ENCODE data around the gene TBC1D25.

TBC1D25 gene

DNA sequence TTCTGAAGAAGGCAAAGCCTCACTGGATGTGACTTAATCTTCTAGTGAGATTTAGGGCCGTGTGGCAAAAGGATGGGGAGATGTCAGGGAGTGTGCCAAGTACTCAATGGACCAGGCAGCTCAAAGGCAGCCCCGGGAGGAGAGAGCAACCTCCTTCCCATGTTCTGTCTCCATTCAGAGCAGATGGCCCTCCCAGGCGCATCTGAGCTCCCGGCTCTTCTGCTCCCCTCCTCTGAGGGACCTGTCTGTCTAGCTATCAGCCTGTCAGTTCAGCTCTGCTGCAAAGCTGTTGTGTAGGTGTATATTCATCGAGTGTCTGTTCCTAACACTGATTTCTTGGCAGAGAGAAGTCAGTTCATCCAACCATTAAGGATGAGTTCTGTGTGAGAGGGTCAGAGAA lies 41.6 kb upstream of the TBC1D25 start:
- TF ChIP-seq, protein P1, sequence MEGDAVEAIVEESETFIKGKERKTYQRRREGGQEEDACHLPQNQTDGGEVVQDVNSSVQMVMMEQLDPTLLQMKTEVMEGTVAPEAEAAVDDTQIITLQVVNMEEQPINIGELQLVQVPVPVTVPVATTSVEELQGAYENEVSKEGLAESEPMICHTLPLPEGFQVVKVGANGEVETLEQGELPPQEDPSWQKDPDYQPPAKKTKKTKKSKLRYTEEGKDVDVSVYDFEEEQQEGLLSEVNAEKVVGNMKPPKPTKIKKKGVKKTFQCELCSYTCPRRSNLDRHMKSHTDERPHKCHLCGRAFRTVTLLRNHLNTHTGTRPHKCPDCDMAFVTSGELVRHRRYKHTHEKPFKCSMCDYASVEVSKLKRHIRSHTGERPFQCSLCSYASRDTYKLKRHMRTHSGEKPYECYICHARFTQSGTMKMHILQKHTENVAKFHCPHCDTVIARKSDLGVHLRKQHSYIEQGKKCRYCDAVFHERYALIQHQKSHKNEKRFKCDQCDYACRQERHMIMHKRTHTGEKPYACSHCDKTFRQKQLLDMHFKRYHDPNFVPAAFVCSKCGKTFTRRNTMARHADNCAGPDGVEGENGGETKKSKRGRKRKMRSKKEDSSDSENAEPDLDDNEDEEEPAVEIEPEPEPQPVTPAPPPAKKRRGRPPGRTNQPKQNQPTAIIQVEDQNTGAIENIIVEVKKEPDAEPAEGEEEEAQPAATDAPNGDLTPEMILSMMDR (IDR thresholded peaks at IDR 0.05; ENCODE audit: low read depth, low read length) = no peak
- DNase-seq (ENCODE audit: extremely low read depth, low read depth) = no peak

DNA sequence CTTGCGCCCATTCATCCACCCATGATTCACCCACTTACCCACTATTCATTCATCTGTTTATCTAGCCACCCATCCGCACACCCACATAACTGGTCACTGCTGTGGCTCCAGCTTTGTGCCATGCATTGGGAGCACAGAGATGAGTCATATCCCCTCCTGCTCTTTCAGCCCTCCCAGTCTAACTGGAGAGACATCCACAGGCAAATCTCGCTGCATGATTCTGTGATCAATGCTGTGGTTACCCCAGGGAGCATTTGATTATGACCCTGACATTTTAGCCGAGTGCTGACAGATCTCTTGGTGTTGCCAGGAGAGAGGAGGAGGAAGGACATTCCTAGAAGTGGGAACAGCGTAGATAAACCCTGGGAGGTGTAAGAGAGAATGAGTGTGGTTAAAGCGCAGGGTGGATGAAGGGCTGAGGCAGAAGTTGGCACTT lies 41.1 kb upstream of the TBC1D25 start:
- TF ChIP-seq, protein P1 (IDR thresholded peaks at IDR 0.05; ENCODE audit: low read depth, low read length) = no peak
- no peak for DNase-seq (ENCODE audit: extremely low read depth, low read depth)

DNA sequence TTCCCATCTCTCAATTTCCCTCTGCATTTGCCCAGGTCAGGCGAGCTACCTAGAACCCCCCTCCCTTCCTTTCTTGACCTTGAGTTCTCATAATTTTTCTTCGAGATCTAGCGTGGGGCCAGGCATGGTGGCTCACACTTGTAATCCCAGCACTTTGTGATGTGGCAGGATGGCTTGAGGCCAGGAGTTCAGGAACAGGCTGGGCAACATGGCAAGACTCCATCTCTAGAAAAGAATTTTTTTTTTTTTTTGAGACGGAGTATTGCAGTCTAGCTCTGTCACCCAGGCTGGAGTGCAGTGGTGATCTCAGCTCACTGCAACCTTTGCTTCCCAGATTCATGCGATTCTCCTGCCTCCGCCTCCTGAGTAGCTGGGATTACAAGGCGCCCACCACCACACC lies 35.3 kb upstream of the TBC1D25 start:
- no peak for DNase-seq (ENCODE audit: extremely low read depth, low read depth)

DNA sequence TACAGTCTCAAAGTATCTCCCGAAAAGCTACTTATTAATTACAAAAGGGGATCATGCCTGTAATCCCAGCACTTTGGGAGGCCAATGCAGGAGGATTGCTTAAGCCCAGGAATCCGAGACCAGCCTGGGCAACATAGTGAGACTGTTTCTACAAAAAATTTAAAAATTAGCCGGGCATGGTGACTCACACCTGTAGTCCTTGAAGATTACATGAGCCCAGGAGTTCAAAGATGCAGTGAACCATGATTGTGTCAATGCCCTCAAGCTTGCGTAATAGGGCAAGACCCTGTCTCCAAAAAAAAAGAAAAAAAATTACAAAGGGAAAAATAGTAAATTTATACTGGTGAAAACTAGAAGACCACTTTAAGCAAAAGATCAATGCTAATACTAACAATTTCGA lies 34.0 kb upstream of the TBC1D25 start:
- TF ChIP-seq, protein P1 (IDR thresholded peaks at IDR 0.05; ENCODE audit: low read depth, low read length) = no peak
- no peak for DNase-seq (ENCODE audit: extremely low read depth, low read depth)

More for the DNA sequence above, 35.3 kb upstream of the TBC1D25 start:
- TF ChIP-seq, protein P1 (IDR thresholded peaks at IDR 0.05; ENCODE audit: low read depth, low read length) = no peak

DNA sequence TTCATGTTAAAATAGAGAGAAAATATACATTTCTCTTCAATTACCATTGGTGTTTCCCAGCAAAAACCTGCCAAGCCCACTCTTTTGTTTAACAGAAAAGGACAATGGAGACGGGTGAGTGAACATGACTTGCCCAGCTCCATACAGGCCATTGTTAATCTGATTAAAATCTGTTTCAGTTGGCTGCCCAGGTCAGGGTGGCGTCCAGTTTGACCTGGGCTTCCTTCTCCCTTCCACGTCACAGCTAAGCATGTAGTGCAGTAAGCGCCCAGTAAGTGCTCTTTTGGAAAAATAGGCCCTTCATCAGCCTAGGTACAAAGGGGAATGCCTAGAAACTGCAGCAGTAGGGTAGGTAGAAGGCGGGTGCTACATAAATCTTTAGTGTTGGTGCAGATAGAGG lies 32.3 kb upstream of the TBC1D25 start:
- no peak for DNase-seq (ENCODE audit: extremely low read depth, low read depth)
- TF ChIP-seq, protein P1 (IDR thresholded peaks at IDR 0.05; ENCODE audit: low read depth, low read length) = no peak

DNA sequence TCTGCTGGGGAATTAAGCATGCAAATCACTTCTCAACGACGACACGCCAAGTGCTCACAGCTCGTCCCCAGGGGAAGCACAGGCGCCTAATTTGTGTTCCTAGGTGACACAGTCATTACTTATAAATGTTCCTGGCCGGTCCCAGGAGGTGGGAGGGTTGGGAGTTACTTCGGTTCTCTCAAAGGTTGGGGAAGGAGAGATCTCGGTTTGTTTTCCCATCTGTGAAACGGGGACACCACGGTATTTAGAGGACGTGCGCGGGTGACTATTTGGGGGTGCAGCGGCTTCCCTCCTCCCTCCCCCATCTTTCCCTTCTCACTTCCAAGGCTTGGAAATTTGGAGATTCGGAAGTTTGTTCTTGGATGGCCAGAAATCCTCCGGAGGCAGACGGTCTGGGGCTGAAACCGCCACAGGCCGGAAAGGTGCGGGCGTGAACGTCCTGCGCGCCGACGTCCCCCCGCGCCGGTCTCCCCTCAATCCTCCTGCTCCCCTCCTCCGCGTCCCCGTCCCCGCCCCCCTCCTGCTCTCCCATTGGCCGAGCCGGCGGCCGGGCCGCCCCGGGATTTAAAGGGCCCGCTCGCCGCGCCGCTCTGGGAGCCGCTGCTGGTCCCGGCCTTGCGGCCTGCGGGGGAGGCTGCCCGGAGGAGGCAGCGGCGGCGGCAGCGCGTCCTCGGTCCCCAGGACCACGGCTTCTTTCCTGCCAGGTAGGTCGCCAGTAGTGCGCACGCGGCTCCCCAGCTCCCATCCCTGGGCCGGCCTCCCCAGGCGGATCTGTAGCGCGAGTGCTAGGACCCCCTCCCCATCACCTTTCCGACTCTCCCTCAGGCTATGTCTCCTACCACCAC lies 30.9 kb upstream of the TBC1D25 start, which contains the start of gene PORCN:
PORCN (plus strand) TSS at position 593 of the 845 bp plus-strand sequence. CDS start 829 bp downstream, outside the sequence.
- DNase-seq (ENCODE audit: extremely low read depth, low read depth) = peak; percentile 19
- TF ChIP-seq, protein P1 (IDR thresholded peaks at IDR 0.05; ENCODE audit: low read depth, low read length) = no peak

DNA sequence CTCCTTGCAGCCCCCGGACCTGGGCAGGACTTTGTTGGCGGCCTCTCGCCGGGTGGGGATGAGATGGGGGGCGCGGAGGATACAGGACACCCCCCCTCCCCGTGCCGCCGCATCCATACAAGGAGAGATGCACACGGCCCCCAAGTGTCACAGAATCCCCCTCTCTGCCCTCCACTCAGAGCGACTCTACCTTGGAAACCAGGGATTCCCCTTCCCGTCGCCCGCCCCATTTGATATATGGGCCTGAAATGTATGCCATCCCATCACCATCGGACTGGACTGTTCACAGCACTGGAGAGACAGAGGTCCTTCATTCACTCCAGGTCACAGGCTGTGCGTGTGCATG lies 30.3 kb upstream of the TBC1D25 start:
- TF ChIP-seq, protein P1 (IDR thresholded peaks at IDR 0.05; ENCODE audit: low read depth, low read length) = no peak
- no peak for DNase-seq (ENCODE audit: extremely low read depth, low read depth)

All from AG09319 (cell line).